ENCODE results near the gene CASK.

Gene CASK

DNA sequence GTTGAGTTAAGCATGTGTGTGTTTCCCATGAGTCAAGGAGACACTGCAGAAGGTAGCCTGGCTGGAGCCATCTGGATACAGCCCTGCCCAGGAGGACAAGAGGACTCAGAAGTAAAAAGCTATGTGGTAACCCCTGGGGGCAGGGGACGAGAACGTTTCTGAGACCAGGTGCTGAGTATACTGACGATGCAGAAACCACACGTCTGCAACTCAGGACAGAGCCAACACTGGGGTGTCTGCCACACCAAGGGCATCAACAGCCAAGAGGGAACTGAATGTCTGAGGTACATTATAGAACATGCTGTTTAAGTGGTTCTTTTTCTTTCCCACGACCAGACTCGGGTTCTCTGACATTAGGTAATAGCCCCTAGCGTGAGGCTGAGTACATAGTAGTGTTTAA is 328.7 kb downstream of the CASK start:
- in situ Hi-C loops (cut with MboI; ENCODE audit: low sequenced_read_pairs) = no loop called here

GRCh38 chrX:41591906-41592305 is 331.4 kb downstream of the CASK start:
- in situ Hi-C loops (cut with MboI; ENCODE audit: low sequenced_read_pairs) = no loop called here

GRCh38 chrX:41590641-41591040 is 332.7 kb downstream of the CASK start:
- in situ Hi-C loops (cut with MboI; ENCODE audit: low sequenced_read_pairs) = no loop called here

DNA sequence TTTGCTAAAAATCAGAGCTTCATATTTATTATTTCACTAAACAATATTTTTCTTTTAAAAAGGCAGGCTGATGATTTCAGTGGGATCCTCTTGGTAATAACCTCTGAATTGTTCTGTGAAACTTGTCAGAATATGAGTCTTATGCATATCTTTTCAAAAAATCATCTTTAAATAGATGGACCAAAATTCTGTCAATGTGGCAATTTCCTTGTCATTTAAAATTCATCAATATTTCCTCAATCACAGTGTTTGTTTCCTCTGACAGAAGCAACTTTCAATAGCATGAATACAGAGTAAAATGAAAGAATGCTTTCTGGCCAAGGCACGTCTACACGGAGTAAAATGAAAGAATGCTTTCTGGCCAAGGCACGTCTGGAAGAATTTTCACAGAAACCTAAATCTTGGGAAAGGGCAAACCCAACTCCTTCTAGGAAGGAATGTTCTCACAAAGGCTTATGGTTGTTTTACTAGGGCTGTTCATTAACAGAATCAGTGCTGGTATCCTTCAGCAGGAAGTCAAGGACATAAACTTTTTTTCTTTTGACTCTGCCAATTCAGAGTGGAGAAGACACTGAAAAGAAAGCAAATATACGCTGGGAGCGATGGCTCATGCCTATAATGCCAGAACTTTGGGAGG is 333.6 kb downstream of the CASK start:
- in situ Hi-C loops (cut with MboI; ENCODE audit: low sequenced_read_pairs) = no loop called here

DNA sequence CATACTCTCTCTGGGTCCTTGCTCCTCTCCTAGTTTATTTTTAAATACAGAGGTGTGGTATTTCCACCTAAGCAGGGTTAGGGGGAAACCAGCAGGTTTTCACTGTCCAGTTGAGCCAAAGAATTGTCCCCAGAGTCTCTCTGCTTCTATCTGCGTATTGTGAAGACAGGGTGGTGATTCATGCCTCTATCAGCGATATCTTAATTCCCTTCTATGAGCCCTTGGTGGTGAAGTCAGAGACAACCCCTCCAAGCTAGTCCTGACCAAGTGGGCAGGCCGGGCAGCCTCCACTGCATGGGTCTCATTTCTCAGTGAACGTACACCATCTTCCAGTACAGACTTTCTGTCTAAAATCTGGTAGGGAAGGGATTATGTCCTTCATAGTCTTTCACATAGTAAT is 335.1 kb downstream of the CASK start:
- in situ Hi-C loops (cut with MboI; ENCODE audit: low sequenced_read_pairs) = no loop called here

GRCh38 chrX:41580423-41581064 is 342.8 kb downstream of the CASK start:
- in situ Hi-C loops (cut with MboI; ENCODE audit: low sequenced_read_pairs) = no loop called here

DNA sequence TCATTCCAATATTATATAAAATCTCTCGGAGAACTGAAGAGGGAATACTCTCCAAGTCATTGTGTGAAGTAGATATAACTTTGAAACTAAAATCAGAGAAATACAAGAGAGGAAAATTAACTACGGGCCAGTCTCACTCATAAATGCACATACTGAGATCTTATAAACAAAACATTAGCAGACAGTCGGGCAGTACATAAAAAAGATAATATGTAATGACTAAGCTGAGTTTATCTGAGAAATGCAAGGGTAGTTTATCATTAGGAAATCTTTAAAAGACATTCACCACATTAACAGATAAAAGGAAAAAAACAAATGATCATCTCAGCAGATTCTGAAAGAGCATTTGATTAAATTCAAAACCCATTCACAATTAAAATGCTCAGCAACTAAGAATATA is 359.5 kb downstream of the CASK start:
- in situ Hi-C loops (cut with MboI; ENCODE audit: low sequenced_read_pairs) = no loop called here

- in situ Hi-C loops (cut with MboI; ENCODE audit: low sequenced_read_pairs) = no loop called here
These were observed 362.3 kb downstream of the CASK start for GRCh38 chrX:41561045-41561444.

- in situ Hi-C loops (cut with MboI; ENCODE audit: low sequenced_read_pairs) = loop anchor here (10.0 kb wide), 1 partner anchor 195 kb away; no protein-coding TSS in a partner anchor
These were observed 363.9 kb downstream of the CASK start for GRCh38 chrX:41559235-41560052.

- in situ Hi-C loops (cut with MboI; ENCODE audit: low sequenced_read_pairs) = loop anchor here (10.0 kb wide), 1 partner anchor 196 kb away; no protein-coding TSS in a partner anchor
These were observed 364.8 kb downstream of the CASK start for GRCh38 chrX:41558531-41558930.

- in situ Hi-C loops (cut with MboI; ENCODE audit: low sequenced_read_pairs) = loop anchor here (10.0 kb wide), 1 partner anchor 198 kb away; no protein-coding TSS in a partner anchor
These were observed 366.4 kb downstream of the CASK start for GRCh38 chrX:41556958-41557357.

GRCh38 chrX:41553688-41554087 is 369.7 kb downstream of the CASK start:
- in situ Hi-C loops (cut with MboI; ENCODE audit: low sequenced_read_pairs) = loop anchor here (10.0 kb wide), 1 partner anchor 201 kb away; no protein-coding TSS in a partner anchor

DNA sequence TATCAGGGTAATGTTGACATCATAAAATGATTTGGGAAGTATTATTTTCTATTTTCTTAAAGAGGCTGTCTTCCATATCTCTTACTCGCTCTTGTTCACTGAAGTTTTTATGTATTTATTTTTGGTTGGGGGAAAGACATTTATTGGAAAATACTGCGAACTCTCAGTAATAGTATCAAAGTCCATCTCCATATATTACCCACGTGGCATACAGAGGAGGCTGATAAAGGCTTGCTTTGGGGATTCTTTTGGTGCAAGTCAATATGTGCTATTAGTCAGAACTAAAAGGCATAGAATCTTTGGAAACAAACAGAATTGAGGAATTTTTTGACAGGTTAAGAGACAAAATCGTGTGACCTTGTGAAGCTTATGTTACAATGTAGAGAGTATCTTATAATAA is 374.9 kb downstream of the CASK start:
- in situ Hi-C loops (cut with MboI; ENCODE audit: low sequenced_read_pairs) = no loop called here

GRCh38 chrX:41543668-41544067 is 379.7 kb downstream of the CASK start:
- in situ Hi-C loops (cut with MboI; ENCODE audit: low sequenced_read_pairs) = no loop called here

- in situ Hi-C loops (cut with MboI; ENCODE audit: low sequenced_read_pairs) = no loop called here
These were observed 380.3 kb downstream of the CASK start for GRCh38 chrX:41543025-41543424.

GRCh38 chrX:41542536-41542935 is 380.8 kb downstream of the CASK start:
- in situ Hi-C loops (cut with MboI; ENCODE audit: low sequenced_read_pairs) = no loop called here

GRCh38 chrX:41542135-41542534 is 381.2 kb downstream of the CASK start:
- in situ Hi-C loops (cut with MboI; ENCODE audit: low sequenced_read_pairs) = no loop called here

GRCh38 chrX:41541386-41541785 is 382.0 kb downstream of the CASK start:
- in situ Hi-C loops (cut with MboI; ENCODE audit: low sequenced_read_pairs) = no loop called here

DNA sequence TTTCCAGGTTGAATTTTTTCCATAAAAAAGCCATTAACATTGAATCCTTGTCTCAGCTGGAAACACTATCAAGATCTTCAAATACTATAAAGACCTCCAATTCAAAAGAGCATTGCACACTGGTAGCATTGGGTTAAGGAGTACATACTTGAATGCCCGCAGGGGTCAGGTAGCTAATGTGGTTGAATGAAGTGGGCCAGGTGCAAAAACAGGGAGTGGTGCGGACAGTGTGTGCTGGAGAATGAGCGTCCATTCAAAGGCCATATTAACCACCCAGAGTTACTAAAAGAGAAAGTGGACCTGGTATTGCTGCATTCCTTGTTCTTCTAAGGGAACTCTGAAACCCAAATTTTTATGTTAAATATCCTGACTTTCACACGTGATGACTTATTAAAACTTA is 384.6 kb downstream of the CASK start:
- in situ Hi-C loops (cut with MboI; ENCODE audit: low sequenced_read_pairs) = no loop called here

- in situ Hi-C loops (cut with MboI; ENCODE audit: low sequenced_read_pairs) = no loop called here
These were observed 393.3 kb downstream of the CASK start for GRCh38 chrX:41530085-41530484.

DNA sequence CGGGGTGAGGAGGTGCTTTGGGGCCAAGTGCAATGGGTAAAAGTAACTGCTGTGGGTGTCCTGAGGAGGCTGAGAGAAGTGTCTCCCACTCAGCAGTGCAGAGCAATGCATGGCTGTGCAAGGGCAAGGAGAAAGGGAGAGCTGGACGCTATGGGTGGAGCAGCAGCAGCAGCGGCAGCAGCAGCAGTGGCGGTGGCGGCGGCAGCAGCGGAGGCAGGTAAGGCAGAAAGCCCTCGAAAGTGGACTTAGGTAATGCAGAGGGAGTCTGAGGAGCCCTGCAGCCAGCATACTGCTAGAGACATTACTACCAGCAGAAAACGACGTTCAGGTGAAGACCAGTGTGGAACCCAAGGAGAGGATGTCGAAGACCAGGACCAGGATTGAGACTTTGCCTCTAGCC is 394.1 kb downstream of the CASK start:
- in situ Hi-C loops (cut with MboI; ENCODE audit: low sequenced_read_pairs) = no loop called here

- in situ Hi-C loops (cut with MboI; ENCODE audit: low sequenced_read_pairs) = no loop called here
These were observed 394.6 kb downstream of the CASK start for GRCh38 chrX:41528784-41529183.
